HG03135 (cell line): ENCODE results near the gene DNM3.
A peak's percentile ranks its signal among the peaks of the same experiment; 100 is the strongest.
"Not testable (repeated sequence)": the region's sequence is repeated elsewhere in the genome, so short reads cannot be mapped to it uniquely, and the experiment has no call there.

ENCODE experiments used
- ATAC-seq: cut with Tn5 transposase; IDR thresholded peaks from one replicate; pipeline ENCODE4 v1.9.1; 2021; ENCODE audit warnings: mild to moderate bottlenecking, moderate library complexity; ENCODE audit not compliant: unreplicated experiment

DNM3 gene

GRCh38 chr1:172350856-172351255 is 509.6 kb downstream of the DNM3 start:
- ATAC-seq, result no peak

GRCh38 chr1:172351346-172351745 is 510.0 kb downstream of the DNM3 start:
- ATAC-seq, result no peak

- no peak for ATAC-seq
Measured at GRCh38 chr1:172351754-172352161, 510.5 kb downstream of the DNM3 start.

GRCh38 chr1:172352435-172352834 is 511.1 kb downstream of the DNM3 start:
- ATAC-seq, result no peak

GRCh38 chr1:172354291-172355274 is 513.3 kb downstream of the DNM3 start:
- ATAC-seq, result no peak

GRCh38 chr1:172356620-172357019 is 515.3 kb downstream of the DNM3 start:
- no peak for ATAC-seq

- ATAC-seq, result peak; percentile 2
Measured at GRCh38 chr1:172357753-172358385, 516.6 kb downstream of the DNM3 start.

- ATAC-seq, result no peak
Measured at GRCh38 chr1:172359491-172359999, 518.2 kb downstream of the DNM3 start.

GRCh38 chr1:172360511-172360910 is 519.2 kb downstream of the DNM3 start:
- no peak for ATAC-seq

- no peak for ATAC-seq
Measured at GRCh38 chr1:172360985-172361384, 519.7 kb downstream of the DNM3 start.

GRCh38 chr1:172363852-172364251 is 522.6 kb downstream of the DNM3 start:
- no peak for ATAC-seq

GRCh38 chr1:172371646-172372045 is 530.3 kb downstream of the DNM3 start:
- not testable (repeated sequence) for ATAC-seq

- no peak for ATAC-seq
Measured at GRCh38 chr1:172373864-172374263, 532.6 kb downstream of the DNM3 start.

GRCh38 chr1:172375211-172375631 is 533.9 kb downstream of the DNM3 start:
- ATAC-seq, result no peak

GRCh38 chr1:172376431-172376830 is 535.1 kb downstream of the DNM3 start:
- no peak for ATAC-seq

GRCh38 chr1:172377565-172377964 is 536.3 kb downstream of the DNM3 start:
- ATAC-seq, result no peak

- ATAC-seq, result no peak
Measured at GRCh38 chr1:172378109-172378760, 536.9 kb downstream of the DNM3 start.

- ATAC-seq, result peak; percentile 88
Measured at GRCh38 chr1:172380441-172381244, 539.3 kb downstream of the DNM3 start.

- ATAC-seq, result no peak
Measured at GRCh38 chr1:172381946-172382345, 540.6 kb downstream of the DNM3 start.

- no peak for ATAC-seq
Measured at GRCh38 chr1:172382406-172382805, 541.1 kb downstream of the DNM3 start.
